ENCODE measurements around the gene BTC.

DNA sequence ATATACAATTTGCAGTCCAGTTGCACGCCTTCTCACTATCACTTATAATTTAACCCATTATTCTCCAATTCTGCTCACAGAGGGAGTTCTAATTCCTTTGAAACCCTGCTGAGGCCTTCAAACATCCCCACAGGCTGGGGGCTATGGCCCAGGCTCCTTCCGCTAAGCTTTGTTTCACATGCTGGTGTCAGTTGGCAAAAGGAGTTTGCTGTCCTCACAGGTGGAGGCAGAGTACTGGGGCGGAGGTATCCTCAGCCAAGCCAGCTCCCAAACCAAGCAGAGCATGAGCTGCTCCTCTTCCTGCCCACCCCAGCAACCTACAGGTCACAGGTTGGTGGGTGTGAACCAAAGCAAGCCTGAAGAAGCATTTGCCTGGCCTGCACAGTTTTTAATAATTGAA, 21.5 kb downstream of the BTC start:
- TF ChIP-seq CTCF (IDR thresholded peaks at IDR 0.05) (no peak), POLR2A (IDR thresholded peaks at IDR 0.05) (no peak)

Measured in stomach (tissue), 4 donors.